GM19467 (cell line): ENCODE results near the gene SLC25A21.

Experiments
- ATAC-seq: cut with Tn5 transposase; IDR thresholded peaks from one replicate; pipeline ENCODE4 v1.9.1; 2021; ENCODE audit warnings: mild to moderate bottlenecking, moderate library complexity; ENCODE audit not compliant: unreplicated experiment

The SLC25A21 gene

DNA sequence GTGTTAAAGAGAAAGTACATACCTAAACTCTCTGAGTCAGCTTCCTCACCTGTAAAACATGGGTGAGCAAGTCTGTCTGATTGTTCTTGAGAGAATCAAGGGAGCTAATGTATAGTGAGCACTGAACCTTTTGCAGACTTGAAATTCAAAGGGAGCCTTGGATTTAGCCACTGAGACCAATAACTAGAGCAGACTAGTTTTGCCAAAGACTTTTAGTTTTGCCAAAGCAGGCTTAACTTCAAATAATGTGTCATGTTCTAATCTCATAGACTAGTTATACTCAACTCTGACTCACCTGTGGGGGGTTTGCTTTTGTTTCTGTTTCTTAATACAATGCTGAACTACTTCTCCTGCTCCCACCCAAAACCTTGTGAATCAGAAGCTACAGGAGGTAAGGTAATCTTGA lies 123.7 kb downstream of the SLC25A21 start:
- ATAC-seq = no peak

DNA sequence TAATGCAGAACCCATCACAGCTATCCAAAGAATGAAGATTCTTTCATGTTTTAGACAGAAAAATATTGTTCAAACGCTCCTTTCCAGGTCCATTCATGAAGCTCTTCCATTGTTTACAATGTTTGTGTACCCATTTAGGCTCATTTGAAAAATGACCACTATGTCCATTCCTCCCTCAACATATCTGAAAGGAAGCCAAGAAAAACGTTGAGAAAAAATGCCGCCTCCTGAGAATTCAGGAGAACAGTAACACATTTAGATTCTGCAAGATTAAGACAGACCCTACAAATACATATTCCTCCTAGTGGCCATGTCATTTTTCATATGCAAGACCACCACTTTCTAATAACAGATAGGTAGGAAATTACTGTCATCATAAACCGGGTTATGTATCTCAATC lies 124.4 kb downstream of the SLC25A21 start:
- ATAC-seq = no peak

DNA sequence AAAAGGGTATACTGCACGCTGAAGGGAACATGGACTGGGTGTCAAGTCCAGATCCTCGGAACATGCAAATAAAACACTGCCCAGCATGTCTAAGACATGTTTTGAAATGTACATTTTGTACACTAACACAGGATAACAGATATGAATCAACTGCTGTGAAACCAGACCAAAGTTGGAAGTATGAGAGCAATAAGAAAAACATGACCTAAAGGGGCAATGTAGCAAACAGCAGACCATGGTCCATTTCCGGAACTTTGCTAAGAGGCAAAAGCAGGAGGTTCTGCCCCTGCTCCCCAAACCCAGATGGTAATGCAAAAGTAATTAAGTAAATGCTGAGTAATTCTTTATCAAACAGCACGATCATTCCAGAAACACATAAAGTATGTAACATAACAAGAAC lies 125.2 kb downstream of the SLC25A21 start:
- no peak for ATAC-seq

DNA sequence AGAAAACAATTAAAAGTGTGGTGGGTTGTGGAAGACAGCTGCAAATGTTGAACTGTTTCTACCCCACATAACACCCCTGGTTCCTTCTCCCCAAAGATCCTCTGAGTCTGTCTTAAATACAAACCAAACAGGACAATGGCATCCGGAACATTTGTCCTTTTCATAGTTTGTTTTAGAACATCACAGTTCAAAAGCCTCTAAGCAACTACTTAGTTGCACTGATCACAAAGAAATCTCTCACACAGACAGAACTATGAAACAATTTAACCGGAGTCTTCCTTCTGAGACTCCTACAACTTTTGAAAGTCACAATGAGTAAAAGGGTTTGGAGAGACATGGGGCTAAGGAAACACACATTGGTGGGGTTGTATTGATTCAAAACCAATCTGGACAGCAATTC lies 125.6 kb downstream of the SLC25A21 start:
- no peak for ATAC-seq

DNA sequence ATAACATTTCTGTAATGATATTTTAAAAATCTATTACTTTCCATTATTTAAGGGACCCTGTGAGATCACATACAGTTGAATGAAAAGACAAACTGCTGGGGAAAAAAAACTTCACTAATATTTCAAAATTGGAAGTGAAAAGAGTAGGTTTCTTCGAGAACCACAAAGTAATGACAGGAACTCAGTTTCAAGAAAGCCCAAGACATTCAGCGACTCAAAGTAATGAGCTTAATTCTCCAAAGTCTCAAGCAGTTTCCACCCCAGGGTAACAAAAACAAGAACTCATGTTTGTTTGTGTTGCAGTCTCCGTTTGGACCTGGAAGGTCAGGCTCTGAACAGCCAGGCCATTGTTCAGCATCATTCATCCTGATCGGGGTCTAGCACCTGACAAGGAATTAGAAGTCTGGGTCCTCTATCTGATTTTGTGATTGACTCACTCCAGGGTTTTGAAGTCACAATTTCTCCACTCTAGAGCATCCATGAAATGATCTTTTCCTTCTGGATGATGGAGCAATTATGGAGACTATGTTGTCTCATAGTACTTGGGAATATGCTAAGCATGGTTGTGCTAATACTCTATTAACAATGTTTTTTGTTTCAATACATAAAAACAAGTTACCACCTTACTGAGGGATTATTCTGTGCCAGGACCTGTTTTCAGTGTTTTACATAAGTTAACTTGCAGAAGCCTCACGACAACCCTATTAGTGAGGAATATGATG lies 126.9 kb downstream of the SLC25A21 start:
- no peak for ATAC-seq

DNA sequence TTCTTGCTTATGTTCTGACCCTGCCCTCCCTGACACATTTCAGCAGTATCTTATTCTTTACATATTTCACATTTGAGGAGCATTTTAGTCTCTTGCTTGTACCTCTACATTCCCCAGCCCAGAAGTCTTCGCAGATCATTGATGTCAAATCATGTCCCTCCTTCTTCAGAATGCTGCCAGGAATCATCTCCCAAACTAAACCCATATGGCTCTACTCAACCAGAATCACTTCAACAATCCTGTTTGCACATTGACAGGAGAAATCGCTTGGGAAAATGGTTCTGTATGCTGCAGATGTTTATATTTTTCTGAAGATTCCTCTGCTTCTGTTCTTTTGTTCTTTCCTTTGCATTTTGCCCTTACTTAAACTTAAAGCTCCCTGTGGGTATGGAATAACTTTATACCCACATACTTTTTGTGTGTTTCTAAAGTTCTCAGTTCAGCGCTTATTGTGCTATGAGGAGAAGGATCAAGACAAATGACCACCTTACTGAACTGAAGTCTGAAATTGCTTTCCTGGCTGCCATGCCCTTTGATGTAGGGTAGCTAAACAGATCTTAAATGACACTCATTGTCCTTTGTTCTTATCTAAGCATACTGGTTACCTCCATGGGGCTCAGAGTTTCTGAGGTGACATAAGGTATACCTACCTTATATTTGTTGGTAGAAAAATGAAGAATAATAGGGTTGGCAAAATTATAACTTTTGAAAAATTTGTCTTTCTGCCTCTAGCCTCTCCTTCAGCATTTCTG lies 134.6 kb downstream of the SLC25A21 start:
- no peak for ATAC-seq

DNA sequence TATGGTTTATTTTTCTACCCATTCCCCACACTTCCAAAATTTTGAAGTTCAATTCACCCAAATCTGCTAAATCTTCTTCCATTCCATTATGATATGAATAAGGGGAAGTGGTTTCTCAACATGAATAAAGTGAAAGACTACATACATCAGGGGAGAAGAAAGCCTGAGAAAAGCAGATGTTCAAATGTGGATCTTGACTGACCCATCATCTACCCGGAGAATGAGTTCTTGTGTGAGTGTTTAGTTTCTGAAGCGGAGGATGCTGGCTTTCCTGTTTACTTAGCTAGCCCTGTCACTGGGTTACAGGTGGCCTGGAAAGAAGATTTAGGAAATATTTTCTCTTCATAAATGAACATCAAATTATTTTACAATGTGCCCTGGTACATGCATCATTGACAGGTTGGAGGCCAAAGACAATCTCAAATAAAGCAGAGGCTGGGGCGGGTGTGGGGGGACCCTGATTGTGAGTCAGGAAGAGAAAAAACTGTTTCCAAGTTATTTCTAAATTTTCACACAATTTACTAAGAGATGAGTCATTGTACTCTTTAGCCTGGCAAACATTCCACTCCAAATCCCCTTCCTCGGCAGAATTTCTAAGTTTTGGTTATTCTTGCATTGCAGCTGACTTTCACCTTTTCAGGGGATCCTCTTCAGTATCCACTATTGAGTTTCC lies 135.6 kb downstream of the SLC25A21 start:
- ATAC-seq = no peak

DNA sequence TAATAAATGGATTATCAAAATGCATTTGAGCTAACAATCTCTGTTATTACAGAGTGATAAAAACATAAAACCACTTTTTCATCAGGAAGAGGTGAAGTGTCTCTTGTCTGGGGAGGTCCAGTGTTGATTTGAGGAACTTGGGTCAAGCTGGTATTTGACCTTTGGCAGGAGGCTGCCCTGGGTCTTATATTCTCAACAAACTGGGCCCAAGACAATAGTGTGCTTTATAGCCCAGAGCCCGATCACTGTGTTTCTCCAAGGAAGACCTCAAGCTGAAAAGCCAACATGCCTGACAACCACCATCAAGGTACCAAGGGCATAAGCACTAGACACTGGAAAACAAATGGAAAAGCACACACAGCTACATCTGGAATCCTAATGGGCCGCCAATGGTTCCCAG lies 137.0 kb downstream of the SLC25A21 start:
- no peak for ATAC-seq

DNA sequence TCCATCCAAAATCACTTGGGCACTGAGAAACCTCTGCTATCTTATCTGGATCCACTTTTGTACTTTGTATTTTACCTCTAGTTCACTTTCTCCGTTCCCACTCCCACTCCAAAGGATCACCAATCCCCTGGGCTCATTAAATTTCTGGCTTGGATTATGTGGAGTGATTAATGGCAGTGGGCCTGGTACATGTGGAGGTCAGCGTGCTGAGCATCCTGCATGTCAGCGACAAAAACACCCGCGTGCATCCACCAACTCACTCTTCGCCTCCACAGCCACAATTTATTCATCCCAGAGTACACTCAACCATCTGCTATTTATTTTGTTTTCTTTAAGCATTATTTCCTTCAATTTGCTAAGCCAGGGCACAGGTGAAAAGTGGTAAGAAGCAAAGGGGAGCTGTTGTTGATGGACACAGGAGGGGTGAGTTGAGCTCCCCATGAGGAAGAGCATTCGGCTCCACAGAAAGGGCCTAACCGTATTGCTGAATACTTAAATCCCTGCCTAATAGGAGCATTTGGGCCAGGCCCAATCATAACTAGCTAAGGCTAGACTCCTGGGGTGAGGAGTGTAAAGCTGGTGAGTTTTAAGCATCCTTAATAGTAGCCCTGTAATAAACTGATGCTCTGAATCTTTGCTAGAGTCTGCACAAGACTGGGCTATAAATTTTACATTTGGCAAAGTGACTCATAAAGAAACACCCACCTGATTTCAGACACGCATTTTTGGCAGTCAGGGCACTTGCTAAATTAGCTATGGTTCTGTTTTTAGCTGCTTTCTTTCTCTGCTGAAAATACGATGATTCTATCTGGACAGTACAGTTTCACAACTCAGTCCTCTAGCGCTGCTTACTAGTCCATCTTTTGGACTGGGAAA lies 137.8 kb downstream of the SLC25A21 start:
- ATAC-seq = no peak

DNA sequence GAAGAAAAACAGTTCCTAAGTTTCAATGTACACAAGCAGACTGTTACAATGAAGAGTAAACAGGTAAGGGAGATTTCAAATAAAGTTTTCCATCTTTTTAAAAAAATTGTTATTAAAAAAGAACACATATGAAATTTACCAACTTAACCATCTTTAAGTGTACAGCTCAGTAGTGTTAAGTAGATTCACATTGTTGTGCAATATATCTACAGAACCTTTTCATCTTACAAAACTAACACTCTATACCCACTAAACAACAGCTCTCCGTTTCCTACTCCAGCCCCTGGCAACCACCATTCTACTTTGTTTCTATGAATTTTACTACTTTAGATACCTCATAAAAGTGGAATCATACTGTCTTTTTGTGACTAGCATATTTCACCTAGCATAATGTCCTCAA lies 139.5 kb downstream of the SLC25A21 start:
- ATAC-seq = no peak

DNA sequence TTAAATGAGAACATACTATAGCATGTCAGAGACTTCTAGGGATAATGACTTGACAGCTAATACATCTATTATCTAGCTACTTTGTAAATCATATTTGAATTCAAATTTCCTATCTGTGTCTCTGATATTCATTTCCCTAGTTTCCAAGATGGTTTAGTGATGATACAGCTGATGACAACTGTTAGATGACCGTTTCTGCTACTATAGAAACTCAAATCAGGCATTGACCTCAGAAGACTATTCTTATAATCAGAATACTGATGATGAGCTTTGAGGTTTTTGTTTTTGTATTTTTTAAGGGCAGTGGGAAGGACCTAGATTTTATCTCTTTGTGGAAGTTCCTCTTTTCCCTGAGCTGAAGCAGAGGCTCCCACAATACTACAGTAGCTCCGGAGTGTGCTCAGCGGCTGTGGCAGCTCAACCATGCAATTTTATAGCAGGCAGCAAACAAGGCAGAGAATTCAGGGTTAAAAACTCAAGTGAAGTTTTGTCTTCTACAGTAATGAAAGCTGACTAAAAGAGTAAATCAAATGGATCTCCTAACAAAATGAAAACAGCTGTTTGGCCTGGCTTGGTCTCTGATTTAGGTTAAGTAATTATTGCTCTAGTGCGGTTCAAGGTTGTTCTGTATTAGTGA lies 145.1 kb downstream of the SLC25A21 start:
- no peak for ATAC-seq

DNA sequence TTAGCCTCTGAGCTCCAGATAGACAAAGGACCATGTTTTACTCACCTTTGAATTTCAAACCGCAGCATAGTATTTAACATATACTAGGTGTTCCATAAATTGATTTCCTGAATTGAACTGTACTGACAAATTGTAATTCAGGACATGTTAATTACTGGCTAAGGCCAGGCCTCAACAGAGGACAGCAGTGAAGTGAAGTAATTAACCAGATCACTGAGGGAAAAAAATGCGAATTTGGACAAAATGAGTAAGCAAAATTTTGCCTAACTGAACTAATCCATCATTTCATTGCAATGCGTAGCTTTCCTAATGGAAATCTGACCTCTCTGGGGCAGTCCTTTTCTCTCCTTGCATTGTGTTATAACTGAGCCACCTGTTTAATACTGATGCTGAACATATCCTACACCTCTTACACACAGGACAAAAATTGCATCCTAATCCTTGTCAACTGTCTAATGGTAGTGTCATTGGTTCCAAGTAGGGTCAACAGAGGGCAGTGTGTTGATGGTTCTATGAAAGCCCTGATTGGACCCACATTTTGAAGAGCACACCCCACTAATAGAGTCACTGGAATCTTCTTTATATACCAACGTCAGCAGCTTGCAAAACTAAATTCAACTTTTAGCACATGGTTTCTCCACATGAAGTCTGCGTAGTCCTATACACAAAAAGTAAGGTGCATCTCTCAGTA lies 148.4 kb downstream of the SLC25A21 start:
- no peak for ATAC-seq

DNA sequence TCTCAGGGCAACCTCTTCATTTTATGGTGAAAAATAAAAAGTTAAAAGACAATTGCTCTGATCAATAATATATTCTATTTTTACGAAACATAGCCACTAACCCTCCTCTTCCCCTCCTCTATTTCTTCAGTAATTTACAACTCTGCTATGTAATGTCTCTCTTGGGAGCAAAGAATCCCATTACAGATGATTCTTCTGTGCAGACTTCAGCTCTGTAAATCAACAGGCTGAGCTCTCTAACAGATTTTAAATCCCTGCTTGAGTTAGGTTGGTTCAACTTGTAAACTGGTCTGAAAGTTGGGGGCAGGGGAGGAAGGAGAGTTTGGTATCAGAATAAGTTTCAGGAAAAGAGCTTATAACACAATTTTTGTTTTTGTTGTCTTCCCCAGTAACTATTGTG lies 151.0 kb downstream of the SLC25A21 start:
- no peak for ATAC-seq

DNA sequence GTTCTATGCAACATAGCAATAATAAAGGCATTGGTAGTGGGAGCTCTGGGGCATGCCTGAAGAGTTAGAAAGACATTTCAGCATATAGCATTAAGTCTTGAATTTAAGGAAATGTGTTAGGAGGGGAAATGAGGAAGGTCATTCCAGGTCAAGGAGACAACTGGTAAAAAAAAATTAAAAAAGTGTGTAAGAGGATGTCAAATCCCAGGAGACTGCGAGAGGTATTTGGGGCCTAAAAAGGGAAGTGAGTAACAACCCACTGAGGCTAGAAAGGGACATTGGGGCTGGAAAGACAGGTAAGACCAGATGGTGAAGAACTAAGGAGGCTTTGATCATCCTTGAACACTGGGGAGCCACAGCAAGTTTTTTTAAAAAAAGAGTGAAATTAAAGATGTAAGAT lies 152.9 kb downstream of the SLC25A21 start:
- no peak for ATAC-seq

DNA sequence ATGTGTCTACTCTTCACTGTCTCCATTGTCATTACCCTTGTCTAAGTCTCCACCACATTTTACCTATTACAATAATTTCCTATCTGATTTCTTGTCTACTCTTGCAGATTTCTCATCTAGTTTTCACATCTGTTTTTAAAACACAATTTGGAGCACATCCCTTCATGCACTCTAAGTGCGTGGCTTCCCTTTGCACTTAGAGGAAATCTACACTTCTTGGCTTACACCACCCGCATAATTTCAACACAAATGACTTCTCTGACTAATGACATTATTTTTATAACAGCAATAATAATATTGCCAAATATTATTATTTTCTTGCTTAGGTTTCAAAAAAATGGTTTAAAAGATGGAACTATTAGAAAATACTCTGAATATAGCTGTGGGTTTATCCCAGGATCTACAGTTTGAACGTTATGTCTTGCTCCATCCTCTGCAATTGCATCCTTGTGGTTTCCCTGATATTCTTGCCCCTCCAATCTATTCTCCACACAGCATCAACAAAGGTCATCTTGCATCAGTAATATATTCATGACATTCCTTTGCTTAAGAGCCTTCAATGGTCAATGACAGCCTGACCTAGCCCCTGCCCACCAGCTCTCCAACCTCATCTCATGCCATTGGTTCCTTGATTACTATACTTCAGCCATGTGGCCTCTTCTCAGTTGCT lies 153.7 kb downstream of the SLC25A21 start:
- ATAC-seq = no peak

DNA sequence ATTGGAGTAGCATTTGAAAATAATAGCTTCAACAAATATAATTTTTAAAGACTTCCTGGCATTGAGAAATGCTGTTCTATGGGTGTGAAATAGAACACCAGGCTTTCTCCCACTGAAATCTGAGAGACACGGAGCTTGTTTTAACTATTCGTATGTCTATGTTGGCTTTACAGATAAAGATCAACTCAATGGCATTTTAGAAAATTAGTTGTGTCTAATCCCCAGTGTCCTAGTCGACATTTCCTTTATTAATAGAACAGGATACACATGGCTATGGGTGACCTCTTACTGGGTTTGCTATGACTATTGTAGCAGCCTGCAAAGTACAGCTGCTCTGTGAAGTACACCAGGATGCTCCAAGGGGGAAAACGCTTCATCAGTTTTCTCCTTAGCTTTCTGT lies 159.3 kb downstream of the SLC25A21 start:
- ATAC-seq = no peak

DNA sequence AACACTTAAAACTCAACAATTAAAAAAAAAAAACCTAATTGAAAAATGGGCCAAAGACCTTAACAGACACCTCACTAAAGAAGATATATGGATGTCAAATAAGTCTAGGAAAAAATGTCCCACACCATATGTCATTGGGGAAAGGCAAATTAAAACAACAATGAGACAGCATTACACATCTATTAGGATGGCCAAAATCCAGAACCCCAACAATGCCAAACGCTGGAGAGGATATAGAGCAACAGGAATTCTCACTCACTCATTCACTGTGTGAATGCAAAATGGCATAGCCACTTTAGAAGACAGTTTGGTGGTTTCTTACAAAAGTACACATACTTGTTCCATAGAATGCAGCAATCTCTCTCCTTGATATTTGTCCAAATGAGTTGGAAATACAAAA lies 173.7 kb downstream of the SLC25A21 start:
- no peak for ATAC-seq

DNA sequence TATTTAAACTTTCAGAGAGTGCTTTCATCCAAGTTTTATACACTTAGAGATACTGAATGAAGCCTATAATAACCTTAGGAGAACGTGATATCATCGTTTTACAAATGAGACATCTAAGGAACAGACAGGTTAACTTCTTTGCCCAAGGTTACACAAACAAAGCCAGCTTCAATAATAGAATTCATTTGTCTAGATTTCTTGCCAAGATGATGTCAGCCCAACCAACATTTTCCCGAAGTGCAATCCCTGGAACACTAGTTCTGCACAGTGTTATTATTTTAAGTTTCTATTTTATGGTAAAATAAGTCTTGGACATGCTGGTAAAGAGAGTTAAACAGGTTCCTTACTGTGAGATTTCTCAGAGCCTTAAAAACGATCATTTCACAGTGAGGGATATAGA lies 174.6 kb downstream of the SLC25A21 start:
- no peak for ATAC-seq

DNA sequence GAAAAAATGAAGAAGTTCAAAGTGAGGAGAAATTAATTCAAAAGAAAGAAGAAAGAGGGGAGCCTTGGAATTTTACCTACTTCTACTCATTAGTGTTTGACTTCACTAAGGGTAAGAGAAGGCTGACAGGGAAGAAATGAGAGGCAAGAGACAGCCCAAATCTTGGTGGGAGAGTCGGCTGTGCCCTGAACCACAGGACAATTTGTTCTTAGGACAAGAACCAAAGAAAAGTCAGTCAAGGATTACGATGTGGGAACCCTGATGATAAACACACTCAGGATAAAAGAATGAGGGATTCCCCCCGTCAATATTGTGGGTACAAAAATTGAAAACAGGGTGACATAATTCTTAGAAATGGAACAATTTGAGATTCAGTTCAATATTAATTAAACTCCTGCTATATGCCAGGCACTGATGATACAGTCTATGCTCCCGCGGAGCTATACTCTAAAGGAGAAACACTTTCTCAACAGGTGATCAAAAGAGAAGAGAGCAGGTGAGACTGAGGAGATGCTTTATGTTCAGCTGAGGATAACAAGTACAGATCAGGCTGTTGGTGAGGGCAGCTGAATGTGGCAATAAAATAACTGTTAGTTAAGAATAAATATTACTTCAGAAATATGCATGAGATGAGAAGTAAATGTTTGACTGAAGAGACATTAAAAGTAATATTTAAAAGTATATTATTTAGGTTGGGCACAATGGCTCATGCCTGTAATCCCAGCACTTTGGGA lies 175.4 kb downstream of the SLC25A21 start:
- ATAC-seq = no peak
